ENCODE results near the gene CRELD2. TPM values are rescaled to one million over a fixed set of nuclear protein-coding genes. Genes with fewer than 3 reads are reported as not detected.

CRELD2 gene
- total and polyA plus RNA-seq, 2 donors from 2014 or later, result 37.3 to 54.0 TPM

GRCh38 chr22:49970528-49971231 lies 52.2 kb downstream of the CRELD2 start:
- peak overlapping the region; percentile 93 to 97 for H3K27ac ChIP-seq (ENCODE audit: low read depth in 2 of 2, low read length in 2 of 2)
- peaks cover 8% of the 10 kb centered on the region for H3K27me3 ChIP-seq (ENCODE audit: control insufficient read depth, insufficient read depth, low read length)
- peak overlapping the region in 2 of 3 donors; percentile 55 to 77 for H3K9ac ChIP-seq (ENCODE audit: low read length in 3 of 3)
- peak; percentile 92 to 99 (median 96) for DNase-seq
- peak overlapping the region; percentile 6 to 46 (median 44) for H3K4me3 ChIP-seq (ENCODE audit: low read length in 3 of 3)
- TF ChIP-seq CTCF (IDR thresholded peaks at IDR 0.05; ENCODE audit: borderline replicate concordance, extremely low read depth, insufficient read depth), result no peak
- peak; percentile 56 for FAIRE-seq
- intact Hi-C loops (cut with DNase I), result no loop called here
- H3K9me3 ChIP-seq (ENCODE audit: control insufficient read depth in 2 of 3, insufficient read depth in 1 of 3, low read length in 3 of 3), result peaks cover 0 to 2% (median 0%) of the 10 kb centered on the region in 3 donors
- peaks cover 2 to 53% (median 40%) of the 10 kb centered on the region in 3 donors for H3K4me1 ChIP-seq (ENCODE audit: control insufficient read depth in 2 of 3, insufficient read depth in 2 of 3, low read depth in 1 of 3, low read length in 3 of 3)
- no peaks in the 10 kb centered on the region for H3K36me3 ChIP-seq (ENCODE audit: control insufficient read depth in 2 of 3, insufficient read depth in 3 of 3, low read length in 3 of 3)

GRCh38 chr22:49971232-49972162 lies 53.1 kb downstream of the CRELD2 start:
- H3K9me3 ChIP-seq (ENCODE audit: control insufficient read depth in 2 of 3, insufficient read depth in 1 of 3, low read length in 3 of 3), result peaks cover 0 to 2% (median 0%) of the 10 kb centered on the region in 3 donors
- peak overlapping the region; percentile 88 to 93 for H3K27ac ChIP-seq (ENCODE audit: low read depth in 2 of 2, low read length in 2 of 2)
- TF ChIP-seq CTCF (IDR thresholded peaks at IDR 0.05; ENCODE audit: borderline replicate concordance, extremely low read depth, insufficient read depth), result no peak
- no peak for FAIRE-seq
- H3K27me3 ChIP-seq (ENCODE audit: control insufficient read depth, insufficient read depth, low read length), result peaks cover 8% of the 10 kb centered on the region
- DNase-seq, result peak in 4 of 5 donors; percentile 43 to 95 (median 72)
- H3K9ac ChIP-seq (ENCODE audit: low read length in 3 of 3), result peak overlapping the region in 1 of 3 donors; percentile 55
- intact Hi-C loops (cut with DNase I), result no loop called here
- H3K4me1 ChIP-seq (ENCODE audit: control insufficient read depth in 2 of 3, insufficient read depth in 2 of 3, low read depth in 1 of 3, low read length in 3 of 3), result peaks cover 2 to 47% (median 34%) of the 10 kb centered on the region in 3 donors
- peak overlapping the region in 1 of 3 donors; percentile 46 for H3K4me3 ChIP-seq (ENCODE audit: low read length in 3 of 3)
- no peaks in the 10 kb centered on the region for H3K36me3 ChIP-seq (ENCODE audit: control insufficient read depth in 2 of 3, insufficient read depth in 3 of 3, low read length in 3 of 3)

GRCh38 chr22:49972163-49973017 lies 54.0 kb downstream of the CRELD2 start:
- FAIRE-seq (no peak), DNase-seq (peak in 4 of 5 donors; percentile 8 to 82 (median 36))
- intact Hi-C loops (cut with DNase I), result no loop called here
- H3K27ac ChIP-seq (ENCODE audit: low read depth in 2 of 2, low read length in 2 of 2), result no peak overlapping the region
- H3K27me3 ChIP-seq (ENCODE audit: control insufficient read depth, insufficient read depth, low read length), result peaks cover 8% of the 10 kb centered on the region
- H3K9me3 ChIP-seq (ENCODE audit: control insufficient read depth in 2 of 3, insufficient read depth in 1 of 3, low read length in 3 of 3), result peaks cover 0 to 2% (median 0%) of the 10 kb centered on the region in 3 donors
- no peak overlapping the region for H3K9ac ChIP-seq (ENCODE audit: low read length in 3 of 3)
- no peak for TF ChIP-seq CTCF (IDR thresholded peaks at IDR 0.05; ENCODE audit: borderline replicate concordance, extremely low read depth, insufficient read depth)
- peak overlapping the region in 2 of 3 donors; percentile 10 to 46 for H3K4me3 ChIP-seq (ENCODE audit: low read length in 3 of 3)
- H3K4me1 ChIP-seq (ENCODE audit: control insufficient read depth in 2 of 3, insufficient read depth in 2 of 3, low read depth in 1 of 3, low read length in 3 of 3), result peaks cover 2 to 38% (median 25%) of the 10 kb centered on the region in 3 donors
- no peaks in the 10 kb centered on the region for H3K36me3 ChIP-seq (ENCODE audit: control insufficient read depth in 2 of 3, insufficient read depth in 3 of 3, low read length in 3 of 3)

All from kidney (tissue), 14 donors.